UCSD-AML1 (cell line): ENCODE results near the gene FBXL17.
"Not testable (repeated sequence)": the region's sequence is repeated elsewhere in the genome, so short reads cannot be mapped to it uniquely, and the experiment has no call there.

ENCODE experiments used
- DNase-seq: peaks from one replicate; lab custom pipeline; 2025; ENCODE audit not compliant: unreplicated experiment; lab: John Stamatoyannopoulos, UW

The FBXL17 gene

GRCh38 chr5:108315829-108316228 is 66.1 kb downstream of the FBXL17 start:
- DNase-seq = no peak

DNA sequence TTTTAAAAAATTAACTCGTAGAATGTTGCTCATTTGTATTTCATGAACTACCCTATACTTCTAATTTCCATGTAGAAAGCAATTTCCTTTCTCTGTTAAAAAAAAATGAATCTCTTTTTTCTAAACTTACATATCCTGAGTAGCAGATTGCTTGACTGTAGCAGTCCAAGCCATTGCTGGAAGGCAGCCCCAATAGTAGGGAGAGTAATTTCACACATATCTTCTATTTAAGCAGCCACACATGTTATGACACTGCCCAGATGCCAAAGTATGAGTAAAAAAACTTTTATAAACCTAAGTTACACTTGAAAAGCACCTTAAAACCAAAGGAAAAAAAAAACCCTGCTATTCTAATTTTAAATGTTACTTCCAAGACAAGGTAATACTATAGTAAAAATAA is 69.6 kb downstream of the FBXL17 start:
- no peak for DNase-seq

DNA sequence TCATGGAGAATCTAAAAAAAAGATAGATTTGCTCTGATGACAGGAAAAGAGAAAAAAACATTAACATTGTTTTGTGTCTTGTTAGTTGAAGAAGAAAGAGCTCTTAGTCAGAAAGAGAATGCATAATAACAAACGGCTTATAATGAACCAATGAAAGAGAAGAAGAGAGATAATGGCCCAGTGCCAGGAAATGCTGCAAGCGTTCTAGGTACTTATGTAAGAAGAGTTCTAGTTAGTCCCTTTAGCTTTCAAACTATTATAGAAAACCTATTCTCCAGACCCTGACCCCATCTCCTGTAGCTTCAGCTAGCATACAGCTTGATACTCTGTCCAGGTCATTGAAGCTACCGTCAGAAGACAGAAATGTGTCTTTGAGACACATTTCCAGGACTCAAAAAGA is 70.2 kb downstream of the FBXL17 start:
- no peak for DNase-seq

DNA sequence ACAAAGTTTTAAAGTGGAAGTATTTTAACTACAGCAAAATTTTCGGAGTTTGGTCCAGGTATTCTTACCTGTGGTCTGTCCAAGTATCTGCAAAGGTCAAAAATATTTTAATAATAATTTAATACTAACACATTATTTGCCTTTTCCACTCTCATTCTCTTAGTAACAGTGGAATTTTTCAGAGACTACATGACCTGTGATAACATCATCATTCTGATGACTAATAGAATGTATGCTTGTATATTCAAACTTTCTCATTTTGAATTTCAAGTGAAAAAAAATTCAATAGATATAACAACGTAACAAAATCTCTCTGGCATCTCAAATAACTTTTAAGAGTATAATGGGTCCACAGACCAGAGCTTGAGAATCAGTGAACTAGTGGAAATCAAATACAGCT is 78.3 kb downstream of the FBXL17 start:
- DNase-seq = no peak

DNA sequence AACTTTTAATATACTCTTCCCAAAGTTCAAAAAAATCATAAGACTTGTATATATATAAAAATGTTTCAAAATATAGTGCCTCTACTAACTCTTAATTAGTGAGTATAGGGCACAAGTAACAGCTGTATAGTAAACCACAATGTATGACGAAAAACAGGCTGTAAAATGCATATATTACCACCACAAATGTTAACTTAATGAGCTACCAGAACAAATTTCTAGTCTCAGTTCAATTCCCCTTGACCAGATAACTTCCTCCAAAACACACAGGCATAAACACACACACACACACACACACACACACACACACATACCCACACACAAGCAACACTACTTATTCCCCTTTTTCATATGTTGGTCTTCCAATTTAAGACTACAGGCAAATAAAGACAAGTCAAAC is 78.8 kb downstream of the FBXL17 start:
- DNase-seq = no peak

DNA sequence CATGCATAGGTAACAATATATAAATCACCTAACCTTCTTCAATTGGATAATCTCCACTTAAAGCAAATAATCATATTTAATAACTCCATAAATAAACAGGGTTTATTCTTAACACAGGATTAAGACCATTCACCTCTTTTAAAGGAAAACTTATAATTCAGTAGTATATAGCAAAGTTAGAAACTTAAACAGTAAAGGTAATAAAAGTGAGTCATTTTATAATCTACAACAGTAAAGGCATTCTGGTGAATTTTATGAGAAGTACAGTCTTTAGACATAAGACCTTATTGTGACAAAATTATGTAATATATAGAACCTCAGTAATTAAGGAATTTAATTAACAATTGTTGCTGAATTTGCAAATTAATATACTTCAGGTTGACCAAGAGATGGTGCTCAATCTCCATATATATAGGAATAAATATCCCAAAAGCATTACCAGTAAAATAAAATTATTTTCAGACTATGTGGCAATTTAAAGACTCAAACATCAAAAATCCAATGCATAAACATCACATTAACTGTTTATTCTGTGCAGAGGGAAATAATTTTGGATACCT is 84.8 kb downstream of the FBXL17 start:
- DNase-seq = no peak

- DNase-seq = no peak
These were observed 86.1 kb downstream of the FBXL17 start for GRCh38 chr5:108295578-108296368.

DNA sequence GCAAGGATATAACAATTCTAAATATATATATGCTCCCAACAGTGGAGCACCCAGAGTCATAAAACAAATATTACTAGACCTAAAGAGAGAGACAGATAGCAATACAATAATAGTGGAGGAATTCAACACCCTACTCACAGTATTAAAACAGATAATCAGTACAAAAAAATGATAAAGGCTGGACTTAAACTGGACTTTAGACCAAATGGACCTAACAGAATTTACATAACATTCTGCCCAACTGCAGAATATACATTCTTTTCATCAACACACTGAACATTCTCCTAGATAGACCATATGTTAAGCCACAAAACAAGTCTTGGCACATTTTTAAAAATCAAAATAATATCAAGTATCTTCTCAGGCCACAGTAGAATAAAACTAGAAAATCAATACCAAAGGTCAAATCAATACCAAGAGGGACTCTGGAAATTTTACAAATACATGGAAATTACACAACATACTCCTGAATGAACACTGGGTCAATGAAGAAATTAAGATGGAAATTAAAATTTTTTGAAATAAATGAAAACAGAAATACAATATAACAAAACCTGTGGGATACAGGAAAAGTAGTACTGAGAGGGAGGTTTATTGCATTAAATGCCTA is 100.8 kb downstream of the FBXL17 start:
- DNase-seq = no peak

DNA sequence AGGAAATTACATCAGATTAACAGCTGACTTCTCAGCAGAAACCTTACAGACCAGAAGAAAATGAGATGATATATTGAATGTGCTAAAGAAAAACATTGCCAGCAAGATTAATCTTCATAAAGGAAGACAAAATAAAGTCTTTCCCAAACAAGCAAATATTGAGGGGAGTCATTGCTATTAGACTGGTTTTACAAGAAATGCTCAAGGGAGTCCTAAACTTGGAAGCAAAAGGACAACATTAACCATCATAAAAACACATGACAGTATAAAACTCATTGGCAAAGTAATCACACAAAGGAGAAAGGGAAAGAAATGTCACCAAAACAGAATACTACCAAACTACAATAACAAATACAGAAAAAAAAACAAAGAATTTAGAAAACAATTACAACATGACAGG is 101.7 kb downstream of the FBXL17 start:
- DNase-seq = no peak

- peak; percentile 10 for DNase-seq
These were observed 103.3 kb downstream of the FBXL17 start for GRCh38 chr5:108278285-108279240.

DNA sequence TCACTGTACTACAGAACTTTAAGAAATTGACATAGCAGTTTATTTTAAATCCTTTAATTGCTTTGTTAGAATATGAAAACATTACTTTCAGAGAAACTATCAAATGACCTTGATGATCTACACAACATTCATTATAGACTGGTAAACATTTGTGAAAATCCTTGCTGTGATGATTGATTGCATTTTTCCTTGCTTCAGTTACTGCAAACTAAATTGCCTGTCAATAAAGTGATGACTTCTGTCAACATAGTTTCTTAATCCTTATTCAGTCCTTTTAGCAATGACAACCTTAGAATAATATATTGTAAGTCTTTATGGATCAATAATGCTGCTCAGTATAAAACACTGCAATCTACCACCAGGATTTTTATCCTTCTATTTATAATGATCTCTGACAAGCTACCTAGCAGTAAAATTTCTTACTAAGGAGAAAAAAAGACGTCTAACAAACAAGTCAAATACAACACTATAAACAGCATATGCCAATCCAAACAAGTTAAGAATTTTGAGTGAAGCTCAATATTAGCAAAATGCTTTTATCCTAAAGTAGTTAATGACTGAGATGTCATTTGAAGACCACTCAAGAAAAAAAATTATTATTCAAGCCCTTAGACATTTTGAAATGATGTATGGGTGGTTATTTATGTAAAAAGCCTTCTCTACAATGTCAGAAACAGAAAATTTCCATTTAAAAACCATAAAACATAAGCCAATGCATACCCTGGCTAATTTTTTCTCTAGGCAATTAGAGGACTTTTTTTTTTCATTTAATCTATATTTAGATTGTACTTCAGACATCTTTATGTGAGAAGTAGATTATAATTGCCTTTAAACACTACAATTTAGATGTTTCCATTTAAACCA is 105.5 kb downstream of the FBXL17 start:
- DNase-seq = no peak

DNA sequence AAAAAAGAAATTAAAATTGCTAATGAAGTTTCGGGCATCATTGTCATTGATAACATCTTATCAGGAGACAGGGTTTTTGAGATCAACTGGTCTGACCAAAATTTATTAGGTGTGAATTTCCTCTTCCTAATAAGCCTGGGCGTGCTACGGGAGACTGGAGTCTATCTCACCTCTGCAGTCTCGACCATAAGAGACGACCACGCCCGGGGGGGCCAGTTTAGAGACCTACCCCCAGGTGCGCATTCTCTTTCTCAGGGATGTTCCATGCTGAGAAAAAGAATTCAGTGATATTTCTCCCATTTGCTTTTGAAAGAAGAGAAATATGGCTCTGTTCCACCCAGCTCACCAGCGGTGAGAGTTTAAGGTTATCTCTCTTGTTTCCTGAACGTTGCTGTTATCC is 107.8 kb downstream of the FBXL17 start:
- not testable (repeated sequence) for DNase-seq

GRCh38 chr5:108271127-108271526 is 110.8 kb downstream of the FBXL17 start:
- DNase-seq = no peak

DNA sequence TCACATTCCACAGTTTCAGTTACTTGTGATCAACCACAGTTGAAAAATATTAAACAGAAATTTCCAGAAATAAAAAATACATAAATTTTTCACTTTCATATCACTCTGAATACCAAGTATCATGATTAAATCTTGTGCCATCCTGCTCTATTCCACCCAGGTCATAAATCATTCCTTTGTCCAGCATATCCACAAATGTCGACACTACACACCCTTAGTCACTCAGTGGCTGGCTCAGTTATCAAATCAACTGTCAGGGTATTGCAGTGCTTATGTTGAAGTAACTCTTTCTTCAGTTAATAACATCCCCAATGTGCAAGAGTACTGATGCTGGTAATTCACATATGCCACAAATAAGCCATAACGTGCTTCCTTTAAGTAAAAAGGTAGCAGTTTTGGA is 115.7 kb downstream of the FBXL17 start:
- no peak for DNase-seq

GRCh38 chr5:108264533-108264932 is 117.4 kb downstream of the FBXL17 start:
- DNase-seq = no peak

DNA sequence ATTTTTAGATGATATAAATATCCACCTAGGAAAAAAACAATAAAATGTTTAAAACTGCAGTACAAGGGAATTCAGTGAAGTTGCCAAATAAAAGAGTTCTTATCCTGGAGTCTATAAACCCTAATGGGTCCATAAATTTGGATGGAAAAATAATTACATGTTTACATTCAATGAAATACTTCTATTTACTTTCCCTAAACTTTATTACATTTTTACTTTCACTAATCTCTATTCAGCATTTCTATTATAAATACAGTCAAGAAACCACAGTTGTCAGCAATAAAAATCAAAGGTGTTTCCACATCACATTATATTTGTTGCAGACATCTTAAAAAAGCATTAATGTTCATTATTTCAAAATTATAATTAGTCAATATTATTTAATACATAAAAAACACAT is 118.6 kb downstream of the FBXL17 start:
- no peak for DNase-seq

DNA sequence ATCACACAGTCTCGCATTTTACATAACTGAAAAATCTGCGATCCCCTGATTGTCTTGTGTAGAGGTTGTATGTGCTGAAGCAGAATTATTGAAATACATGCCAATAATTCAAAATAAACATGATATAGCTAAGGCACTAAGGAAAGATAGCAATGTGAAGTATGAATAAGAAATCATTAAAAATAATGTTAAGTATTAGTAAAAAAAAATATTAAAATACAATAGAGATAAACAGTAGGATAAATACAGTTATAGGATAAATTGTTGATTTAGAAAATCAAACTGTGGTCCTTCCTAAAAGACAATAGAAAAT is 121.1 kb downstream of the FBXL17 start:
- DNase-seq = no peak

DNA sequence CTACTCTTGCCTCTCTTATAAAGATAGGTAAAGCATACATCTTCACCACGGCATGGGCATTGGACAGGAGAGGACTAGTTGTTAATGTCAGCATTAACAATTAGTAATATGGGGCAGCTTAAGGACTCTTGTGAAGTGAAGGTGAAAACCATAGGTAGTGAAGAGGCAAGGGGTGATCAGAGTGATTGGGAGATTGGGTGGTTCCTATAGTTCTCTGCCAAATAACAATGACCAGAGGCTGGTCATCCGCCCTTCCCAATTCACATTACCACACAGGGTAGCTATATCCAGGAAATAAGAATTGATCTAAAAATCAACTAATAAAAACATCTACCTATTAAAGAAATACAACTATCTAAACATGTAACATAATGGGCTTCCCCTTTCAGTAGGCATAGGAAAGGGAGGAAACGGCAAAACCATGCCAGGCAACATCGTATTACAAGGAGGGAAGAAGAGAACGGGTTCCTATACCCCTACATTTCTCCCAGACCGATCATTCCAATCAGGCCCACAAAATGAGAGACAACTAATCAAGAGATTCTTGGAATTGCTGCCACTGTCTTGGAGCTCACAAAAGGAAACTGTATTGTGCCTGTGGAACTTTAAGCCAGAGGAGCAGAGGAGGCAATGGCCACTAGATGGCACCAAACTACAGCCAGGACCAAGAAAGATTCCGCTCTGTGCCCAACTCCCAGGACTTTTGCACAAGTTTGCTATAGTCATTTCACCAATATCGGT is 121.6 kb downstream of the FBXL17 start:
- DNase-seq = peak; percentile 55

DNA sequence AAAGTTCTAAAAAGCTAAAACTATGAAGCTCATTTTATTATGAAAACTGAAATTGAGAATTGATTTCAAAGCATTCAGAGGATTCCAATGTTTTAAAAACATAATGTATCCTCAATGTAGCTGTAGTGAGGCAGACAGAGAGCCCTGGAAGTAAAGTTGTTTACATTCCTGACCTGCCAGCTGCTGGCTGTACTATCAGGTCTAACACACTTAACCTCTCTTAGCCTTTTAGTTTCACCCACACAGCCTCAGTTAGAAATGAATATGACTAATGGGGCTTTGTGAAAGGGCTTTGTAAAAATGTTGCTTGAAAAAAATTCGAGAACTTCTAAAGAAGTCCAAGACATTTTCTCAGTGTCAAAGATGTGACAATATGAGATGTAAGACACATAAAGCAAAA is 122.6 kb downstream of the FBXL17 start:
- DNase-seq = no peak

- DNase-seq = no peak
These were observed 123.9 kb downstream of the FBXL17 start for GRCh38 chr5:108257996-108258395.
